ENCODE data around the gene CFAP65.

CFAP65 gene

GRCh38 chr2:219038600-219038999, 2.7 kb downstream of the CFAP65 start:
- no peak overlapping the region for H3K4me3 ChIP-seq (ENCODE audit: low read depth, low read length)
- no peak for DNase-seq (ENCODE audit: low read depth)

DNA sequence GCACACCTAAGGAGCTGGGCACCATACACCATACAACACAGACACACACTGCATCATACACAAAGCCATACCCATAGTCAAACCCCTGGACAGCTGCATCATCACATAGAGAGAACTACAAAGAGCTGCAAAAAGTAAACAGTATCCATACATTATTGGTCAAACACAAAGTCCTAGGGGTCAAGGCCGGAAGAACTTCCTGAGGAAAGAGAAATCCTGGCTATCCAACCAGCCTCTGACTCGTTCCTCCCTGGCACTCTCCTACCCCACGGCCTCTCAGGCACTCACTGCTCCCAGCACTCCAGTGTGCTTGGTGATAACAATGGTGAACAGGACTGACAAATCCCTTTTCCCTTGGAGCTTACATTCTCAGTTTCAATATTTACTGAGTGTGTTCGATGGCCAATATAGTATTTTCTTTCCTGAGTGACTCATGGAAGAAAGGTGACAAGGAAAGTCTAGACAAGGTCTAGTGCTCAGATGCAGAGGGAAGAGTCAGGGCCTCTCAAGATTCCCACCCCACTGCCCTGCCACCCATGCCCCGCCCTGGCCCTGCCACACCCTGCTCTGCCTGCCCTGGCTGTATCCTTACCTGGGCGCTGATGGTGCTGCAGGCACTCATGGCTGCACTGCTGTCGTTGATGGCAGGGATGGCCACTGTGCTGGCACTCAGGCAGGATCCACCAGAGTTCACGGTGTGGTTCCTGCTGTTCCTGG, 3.4 kb downstream of the CFAP65 start:
- DNase-seq (ENCODE audit: low read depth): no peak
- H3K4me3 ChIP-seq (ENCODE audit: low read depth, low read length): no peak overlapping the region

- H3K4me3 ChIP-seq (ENCODE audit: low read depth, low read length): no peak overlapping the region
- DNase-seq (ENCODE audit: low read depth): no peak
Observed at GRCh38 chr2:219035942-219036341, 5.4 kb downstream of the CFAP65 start.

DNA sequence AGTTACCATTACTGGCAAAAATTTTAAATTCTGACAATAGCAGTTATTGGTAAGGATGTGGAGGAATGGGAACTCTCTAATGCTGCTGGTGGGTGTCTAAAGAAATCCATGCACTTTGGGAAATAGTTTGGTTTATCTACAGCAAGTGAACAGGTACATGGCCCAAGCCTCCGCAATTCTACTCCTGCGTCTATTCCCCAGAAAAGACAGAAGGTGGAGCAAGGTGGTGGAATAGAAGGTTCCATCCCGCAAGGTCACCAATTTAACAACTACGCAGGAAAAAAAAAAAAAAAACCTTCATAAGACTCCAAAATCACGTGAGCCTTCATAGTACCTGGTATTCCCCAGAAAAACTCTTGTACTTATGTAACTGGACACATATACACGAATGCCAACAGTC, 6.5 kb downstream of the CFAP65 start:
- no peak for DNase-seq (ENCODE audit: low read depth)
- no peak overlapping the region for H3K4me3 ChIP-seq (ENCODE audit: low read depth, low read length)

DNA sequence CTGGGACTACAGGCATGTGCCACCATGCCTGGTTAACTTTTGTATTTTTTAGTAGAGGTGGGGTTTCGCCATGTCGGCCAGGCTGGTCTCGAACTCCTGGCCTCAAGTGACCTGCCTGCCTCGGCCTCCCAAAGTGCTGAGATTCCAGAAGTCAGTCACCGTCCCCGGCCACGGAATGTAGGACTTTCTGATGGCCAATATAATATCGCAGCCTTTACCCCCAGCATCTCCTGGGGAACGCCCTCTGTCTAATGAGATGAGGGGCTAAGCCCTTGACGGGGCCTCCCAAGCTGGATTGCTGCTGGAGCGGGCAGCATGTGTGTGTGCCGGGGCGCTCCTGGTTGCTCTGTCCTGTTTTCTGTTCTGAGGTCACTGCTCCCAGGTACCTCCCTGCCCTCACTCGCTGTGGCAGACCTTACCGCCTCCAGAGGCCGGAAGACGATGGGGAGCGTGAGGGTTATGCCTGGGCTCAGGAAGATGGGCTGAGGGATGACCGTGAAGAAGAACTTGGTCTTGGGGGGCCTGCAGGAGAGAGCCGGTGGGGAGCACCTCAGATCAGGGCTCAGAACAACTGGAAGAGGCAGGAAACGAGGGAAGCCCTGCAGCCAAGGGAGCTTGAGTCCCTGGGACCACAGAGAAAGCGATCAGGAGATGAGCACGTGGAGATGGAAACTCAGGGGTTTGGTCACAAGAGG, 9.1 kb downstream of the CFAP65 start:
- no peak overlapping the region for H3K4me3 ChIP-seq (ENCODE audit: low read depth, low read length)
- no peak for DNase-seq (ENCODE audit: low read depth)

DNA sequence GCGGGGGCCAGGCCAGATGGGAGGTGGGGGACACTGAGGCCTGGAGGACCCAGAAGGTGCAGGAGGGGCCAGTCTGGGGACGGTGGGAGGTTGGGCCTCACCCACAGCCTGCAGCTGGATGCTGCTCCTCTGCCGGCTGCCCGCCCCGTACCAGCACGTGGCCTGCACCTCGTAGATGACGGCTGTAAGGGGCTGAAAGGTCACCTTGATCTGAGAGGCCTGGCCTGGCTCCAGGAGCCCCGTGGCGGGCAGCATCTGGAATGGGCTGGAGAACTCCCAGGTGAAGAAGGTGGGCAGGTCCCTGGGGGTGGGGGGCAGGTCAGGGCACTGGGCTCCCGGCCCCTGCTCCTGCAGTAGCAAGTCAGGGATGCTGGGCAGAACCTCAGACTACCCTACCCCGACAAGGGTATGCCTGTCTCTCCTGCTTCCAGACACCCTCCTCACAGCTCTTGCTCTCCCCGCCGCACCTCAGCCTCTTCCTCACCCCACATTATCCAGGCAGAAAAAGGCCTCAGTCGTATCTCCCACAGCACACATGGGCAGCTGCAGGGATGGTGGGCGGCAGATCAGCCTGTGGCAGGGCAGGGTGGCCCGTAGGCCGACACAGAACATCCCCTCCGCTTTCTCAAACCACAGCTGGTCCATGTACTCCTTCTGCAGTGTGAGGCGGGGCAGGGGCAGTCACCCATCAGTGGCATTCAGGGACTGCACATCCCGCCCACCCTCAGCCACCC, 10.1 kb downstream of the CFAP65 start:
- DNase-seq (ENCODE audit: low read depth): no peak
- H3K4me3 ChIP-seq (ENCODE audit: low read depth, low read length): no peak overlapping the region

GRCh38 chr2:219030177-219030940, 11.0 kb downstream of the CFAP65 start:
- no peak overlapping the region for H3K4me3 ChIP-seq (ENCODE audit: low read depth, low read length)
- no peak for DNase-seq (ENCODE audit: low read depth)

DNA sequence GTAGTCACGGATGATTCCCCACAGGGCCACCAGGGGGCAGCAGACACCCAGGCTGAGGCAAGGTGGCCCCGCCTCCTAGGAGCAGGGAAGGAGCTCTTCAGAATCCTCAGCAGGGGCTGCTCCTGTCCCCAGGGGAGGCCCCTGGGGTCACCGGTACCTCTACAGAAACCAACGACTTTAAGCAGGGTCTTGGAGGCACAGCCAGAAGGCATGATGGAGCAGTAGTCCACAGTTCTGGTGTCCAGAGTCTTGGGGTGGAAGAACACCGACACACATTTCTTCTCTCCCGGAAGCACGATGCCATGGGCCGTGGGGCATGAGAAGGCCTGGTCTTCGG, 11.5 kb downstream of the CFAP65 start:
- DNase-seq (ENCODE audit: low read depth): peak; percentile 16
- H3K4me3 ChIP-seq (ENCODE audit: low read depth, low read length): no peak overlapping the region

GRCh38 chr2:219028996-219029828, 12.1 kb downstream of the CFAP65 start:
- DNase-seq (ENCODE audit: low read depth): no peak
- no peak overlapping the region for H3K4me3 ChIP-seq (ENCODE audit: low read depth, low read length)

- DNase-seq (ENCODE audit: low read depth): no peak
- no peak overlapping the region for H3K4me3 ChIP-seq (ENCODE audit: low read depth, low read length)
Observed at GRCh38 chr2:219028141-219028540, 13.2 kb downstream of the CFAP65 start.

DNA sequence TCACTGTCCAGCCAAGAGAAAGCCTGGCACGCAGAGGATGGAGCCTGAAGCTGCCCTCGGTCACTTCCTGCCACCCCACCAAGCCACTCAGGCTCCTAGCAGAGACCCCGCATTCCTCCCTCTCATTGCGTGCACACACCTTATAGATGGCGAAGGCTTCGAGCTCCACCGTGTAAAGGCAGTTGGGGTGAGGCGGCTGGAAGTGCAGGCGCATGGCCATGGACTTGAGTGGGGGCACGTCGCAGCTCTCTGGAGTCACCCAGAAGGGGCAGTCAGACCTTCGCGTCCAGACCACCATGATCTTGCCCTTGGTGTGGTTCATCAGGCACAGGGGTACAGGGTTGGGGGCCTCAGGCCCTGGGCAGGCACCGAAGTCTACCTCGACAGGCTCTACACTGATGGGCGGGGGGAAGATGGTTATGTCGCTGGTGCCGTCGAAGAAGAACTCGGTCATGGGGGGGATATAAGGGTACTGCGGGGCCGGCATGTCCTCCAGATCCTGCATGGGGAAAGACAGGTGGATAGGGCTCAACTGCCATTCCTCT, 13.7 kb downstream of the CFAP65 start:
- no peak overlapping the region for H3K4me3 ChIP-seq (ENCODE audit: low read depth, low read length)
- no peak for DNase-seq (ENCODE audit: low read depth)

DNA sequence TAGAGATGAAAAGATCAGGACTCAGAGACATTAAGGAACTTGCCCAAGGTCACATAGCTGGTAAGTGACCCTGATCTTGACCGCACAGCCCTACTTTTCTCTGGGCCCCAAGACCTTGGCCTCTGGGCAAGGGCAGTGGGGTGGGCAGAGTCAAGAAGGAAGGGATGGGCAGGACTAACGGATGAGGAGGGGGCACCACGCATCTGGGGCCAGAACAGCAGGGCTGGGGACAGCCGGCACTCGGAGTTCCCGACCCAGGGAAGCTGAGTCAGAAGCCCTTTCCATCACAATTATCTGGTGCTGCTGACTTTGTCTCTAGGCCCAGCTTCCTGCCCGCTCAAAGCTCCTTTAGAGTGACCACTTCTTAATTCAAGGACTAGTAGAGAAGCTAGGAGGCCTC, 14.4 kb downstream of the CFAP65 start:
- no peak for DNase-seq (ENCODE audit: low read depth)
- no peak overlapping the region for H3K4me3 ChIP-seq (ENCODE audit: low read depth, low read length)

- DNase-seq (ENCODE audit: low read depth): no peak
- no peak overlapping the region for H3K4me3 ChIP-seq (ENCODE audit: low read depth, low read length)
Observed at GRCh38 chr2:219025637-219026585, 15.4 kb downstream of the CFAP65 start.

GRCh38 chr2:219024059-219024458, 17.3 kb downstream of the CFAP65 start:
- H3K4me3 ChIP-seq (ENCODE audit: low read depth, low read length): no peak overlapping the region

DNA sequence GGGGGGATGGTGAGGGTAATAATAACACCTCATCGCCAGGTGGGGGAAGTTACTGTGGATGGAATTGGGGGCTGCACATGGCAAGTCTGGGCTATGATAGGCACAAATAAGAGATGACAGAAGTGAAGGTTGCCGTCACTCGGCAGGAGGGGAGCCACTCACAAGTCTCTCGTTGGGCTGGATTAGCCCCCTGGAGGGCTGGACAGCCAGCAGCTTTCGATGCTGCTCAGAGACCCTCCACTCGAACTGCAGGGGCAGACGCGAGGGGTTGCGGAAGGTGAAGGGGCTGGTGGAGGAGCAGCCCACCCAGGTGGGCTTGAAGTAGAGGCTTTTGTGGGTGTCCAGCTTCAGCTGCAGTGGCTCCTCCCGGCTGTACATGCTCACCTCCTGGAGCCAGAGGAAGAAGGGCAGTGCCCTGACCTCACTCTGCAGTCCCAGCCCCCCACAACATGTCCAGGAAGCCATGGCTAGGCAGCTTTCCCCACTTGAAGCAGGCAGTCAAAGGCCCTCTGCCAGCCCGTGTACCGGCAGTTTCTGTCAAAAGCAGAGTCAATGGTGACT, 18.2 kb downstream of the CFAP65 start:
- no peak for DNase-seq (ENCODE audit: low read depth)
- H3K4me3 ChIP-seq (ENCODE audit: low read depth, low read length): no peak overlapping the region

More at GRCh38 chr2:219024059-219024458, 17.3 kb downstream of the CFAP65 start:
- DNase-seq (ENCODE audit: low read depth): no peak

GRCh38 chr2:219022616-219023015, 18.7 kb downstream of the CFAP65 start:
- no peak overlapping the region for H3K4me3 ChIP-seq (ENCODE audit: low read depth, low read length)
- no peak for DNase-seq (ENCODE audit: low read depth)

GRCh38 chr2:219022041-219022440, 19.3 kb downstream of the CFAP65 start:
- DNase-seq (ENCODE audit: low read depth): no peak
- no peak overlapping the region for H3K4me3 ChIP-seq (ENCODE audit: low read depth, low read length)
